Natural killer cell (primary cell): ENCODE measurements around the gene LUZP1. TPM values are rescaled to one million over a fixed set of nuclear protein-coding genes. Genes with fewer than 3 reads are reported as not detected.
"Not testable (repeated sequence)": the region's sequence is repeated elsewhere in the genome, so short reads cannot be mapped to it uniquely, and the experiment has no call there.

Source experiments
- ATAC-seq, 3 donors: fragments of 150-1000 bp in 2 of 3; fragments of 200-7000 bp in 1 of 3; cut with Tn5 transposase; 1 replicate in 1 of 3; 2 replicates in 2 of 3; pipeline ENCODE4 v1.10.0; 2021; ENCODE audit warnings: mild to moderate bottlenecking in 2 of 3, moderate library complexity in 2 of 3
- DNase-seq, 2 donors: peaks; one replicate each; pipeline versions ENCODE4 v3.0.0 to v3.0.0-alpha.2; 2013 to 2021; ENCODE audit warnings: mixed read lengths in 1 of 2
- H3K27ac ChIP-seq: one replicate; pipeline ENCODE4 v1.5.1; 2013; ENCODE audit warnings: mild to moderate bottlenecking, low read length
- H3K27me3 ChIP-seq: one replicate; pipeline ENCODE4 v1.6.1; 2013; ENCODE audit warnings: low read length; ENCODE audit not compliant: control insufficient read depth, insufficient read depth
- H3K36me3 ChIP-seq: one replicate; pipeline ENCODE4 v1.6.1; 2013; ENCODE audit warnings: low read length; ENCODE audit not compliant: control insufficient read depth, insufficient read depth
- H3K4me1 ChIP-seq: one replicate; pipeline ENCODE4 v1.6.1; 2013; ENCODE audit warnings: low read length; ENCODE audit not compliant: control insufficient read depth, insufficient read depth
- H3K4me3 ChIP-seq: one replicate; pipeline ENCODE4 v1.5.1; 2013; ENCODE audit warnings: low read length
- H3K9me3 ChIP-seq: one replicate; pipeline ENCODE4 v1.6.1; 2013; ENCODE audit warnings: low read length; ENCODE audit not compliant: control insufficient read depth, insufficient read depth
- H3K27ac Mint-ChIP-seq, 2 donors: one replicate each; pipeline ENCODE4 v1.8.0; 2022; ENCODE audit warnings: mild to moderate bottlenecking in 2 of 2, mixed read lengths in 2 of 2, moderate library complexity in 1 of 2
- H3K27me3 Mint-ChIP-seq, 2 donors: one replicate each; pipeline ENCODE4 v1.8.0; 2022; ENCODE audit warnings: low read depth in 2 of 2, mixed read lengths in 2 of 2
- H3K36me3 Mint-ChIP-seq: one replicate; pipeline ENCODE4 v1.8.0; 2022; ENCODE audit warnings: mixed read lengths
- H3K4me1 Mint-ChIP-seq, 2 donors: one replicate each; pipeline ENCODE4 v1.8.0; 2022; ENCODE audit warnings: mixed read lengths in 2 of 2
- H3K4me3 Mint-ChIP-seq: one replicate; pipeline ENCODE4 v1.8.0; 2022; ENCODE audit warnings: mild to moderate bottlenecking, moderate library complexity, mixed read lengths
- H3K9me3 Mint-ChIP-seq, 2 donors: one replicate each; pipeline ENCODE4 v1.8.0; 2022; ENCODE audit warnings: mixed read lengths in 2 of 2
- WGBS: methylation state at CpG from one replicate; pipeline ENCODE4 v1.1.7; 2013; ENCODE audit warnings: missing lambda C conversion rate; ENCODE audit not compliant: insufficient coverage; 5-methylcytosine and 5-hydroxymethylcytosine counted together
- intact Hi-C: fragments of 100-400 bp; cut with micrococcal nuclease; formaldehyde crosslinking; loops from one replicate; pipeline ENCODE4 v1.14.2; 2022
- total RNA-seq, 4 donors: library from RNA; stranded (reverse); fragments of 120-200 nt in 1 of 4; gene quantifications; one replicate each; pipeline versions ENCODE4 v1.2.3 to v1.2.4, GENCODE V29; 2013 to 2022
- TF ChIP-seq, protein P1 (sequence below): fragments of 200-600 bp; IDR thresholded peaks from one replicate; pipeline ENCODE4 v1.8.0; 2022; ENCODE audit warnings: antibody characterized with exemption

The LUZP1 gene
- total RNA-seq, 3 donors from 2014 or later (not counting 1 experiment from before 2014, with no cell fraction given) = 37.0 to 49.4 (median 39.6) TPM

DNA sequence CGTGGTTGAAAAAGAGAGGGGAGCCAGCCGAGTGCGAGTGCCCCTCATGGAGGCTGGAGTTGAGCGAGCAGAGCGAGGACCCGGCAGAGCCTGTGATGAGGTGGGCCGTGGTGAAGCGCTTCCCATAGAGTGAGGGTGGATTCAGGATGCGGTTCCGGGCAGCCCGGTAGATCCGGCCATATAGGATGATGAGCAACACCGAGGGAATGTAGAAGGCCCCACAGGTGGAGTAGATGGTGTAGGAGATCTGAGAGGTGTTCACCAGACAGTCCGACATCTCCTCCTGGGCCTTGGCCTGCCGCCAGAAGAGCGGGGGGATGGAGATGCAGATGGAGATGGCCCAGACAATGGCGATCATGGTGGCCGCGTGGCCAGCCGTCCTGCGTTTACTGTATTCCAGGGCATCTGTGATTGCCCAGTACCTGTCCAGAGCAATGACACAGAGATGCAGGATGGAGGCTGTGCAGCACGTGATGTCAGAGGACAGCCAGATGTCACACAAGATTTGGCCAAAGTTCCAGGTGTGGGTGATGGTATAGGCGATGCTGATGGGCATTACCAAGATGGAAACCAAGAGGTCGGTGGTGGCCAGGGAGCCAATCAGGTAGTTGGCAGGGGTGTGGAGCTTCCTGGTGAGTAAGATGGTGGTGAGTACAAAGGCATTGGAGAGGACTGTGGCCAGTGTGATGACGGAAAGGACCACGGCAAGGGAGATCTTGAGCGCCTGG, 24.9 kb upstream of the LUZP1 start:
- WGBS = 94% methylated on average over 27 of the region's 27 CpGs
- Histone ChIP-seq H3K27ac (no peak overlapping the region), H3K9me3 (no peaks in the 10 kb centered on the region), H3K4me3 (no peak overlapping the region), H3K36me3 (no peaks in the 10 kb centered on the region), H3K4me1 (no peaks in the 10 kb centered on the region), H3K27me3 (no peaks in the 10 kb centered on the region)
- no peaks in the 10 kb centered on the region for H3K36me3 Mint-ChIP-seq
- no peak overlapping the region for H3K4me3 Mint-ChIP-seq
- H3K27ac Mint-ChIP-seq = no peak overlapping the region
- no peaks in the 10 kb centered on the region for H3K9me3 Mint-ChIP-seq
- peaks cover 20% of the 10 kb centered on the region in 2 donors for H3K27me3 Mint-ChIP-seq
- intact Hi-C loops = no loop called here
- ATAC-seq = no peak
- no peak for DNase-seq
- H3K4me1 Mint-ChIP-seq = no peaks in the 10 kb centered on the region
- TF ChIP-seq, protein P1, sequence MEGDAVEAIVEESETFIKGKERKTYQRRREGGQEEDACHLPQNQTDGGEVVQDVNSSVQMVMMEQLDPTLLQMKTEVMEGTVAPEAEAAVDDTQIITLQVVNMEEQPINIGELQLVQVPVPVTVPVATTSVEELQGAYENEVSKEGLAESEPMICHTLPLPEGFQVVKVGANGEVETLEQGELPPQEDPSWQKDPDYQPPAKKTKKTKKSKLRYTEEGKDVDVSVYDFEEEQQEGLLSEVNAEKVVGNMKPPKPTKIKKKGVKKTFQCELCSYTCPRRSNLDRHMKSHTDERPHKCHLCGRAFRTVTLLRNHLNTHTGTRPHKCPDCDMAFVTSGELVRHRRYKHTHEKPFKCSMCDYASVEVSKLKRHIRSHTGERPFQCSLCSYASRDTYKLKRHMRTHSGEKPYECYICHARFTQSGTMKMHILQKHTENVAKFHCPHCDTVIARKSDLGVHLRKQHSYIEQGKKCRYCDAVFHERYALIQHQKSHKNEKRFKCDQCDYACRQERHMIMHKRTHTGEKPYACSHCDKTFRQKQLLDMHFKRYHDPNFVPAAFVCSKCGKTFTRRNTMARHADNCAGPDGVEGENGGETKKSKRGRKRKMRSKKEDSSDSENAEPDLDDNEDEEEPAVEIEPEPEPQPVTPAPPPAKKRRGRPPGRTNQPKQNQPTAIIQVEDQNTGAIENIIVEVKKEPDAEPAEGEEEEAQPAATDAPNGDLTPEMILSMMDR = no peak

DNA sequence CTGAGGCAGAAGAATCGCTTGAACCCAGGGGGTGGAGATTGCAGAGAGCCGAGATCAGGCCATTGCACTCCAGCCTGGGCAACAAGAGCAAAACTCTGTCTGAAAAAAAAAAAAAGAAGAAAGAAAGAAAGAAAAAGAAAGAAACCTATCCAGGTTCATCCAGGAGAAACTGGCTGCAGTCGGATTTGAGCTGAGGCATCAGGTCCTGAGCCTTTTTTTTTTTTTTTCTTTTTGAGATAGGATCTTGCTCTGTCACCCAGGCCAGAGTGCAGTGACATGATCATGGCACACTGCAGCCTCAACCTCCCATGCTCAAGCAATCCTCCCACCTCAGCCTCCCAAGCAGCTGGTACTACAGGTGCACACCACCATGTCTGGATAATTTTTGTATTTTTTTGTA, 22.5 kb upstream of the LUZP1 start:
- Mint-ChIP-seq H3K27me3 (peaks cover 17 to 20% of the 10 kb centered on the region in 2 donors), H3K27ac (no peak overlapping the region), H3K36me3 (no peaks in the 10 kb centered on the region), H3K4me1 (no peaks in the 10 kb centered on the region), H3K9me3 (no peaks in the 10 kb centered on the region), H3K4me3 (no peak overlapping the region)
- TF ChIP-seq, protein P1 = no peak
- Histone ChIP-seq H3K27me3 (no peaks in the 10 kb centered on the region), H3K4me3 (no peak overlapping the region), H3K27ac (no peak overlapping the region), H3K36me3 (no peaks in the 10 kb centered on the region), H3K4me1 (no peaks in the 10 kb centered on the region), H3K9me3 (no peaks in the 10 kb centered on the region)
- DNase-seq (no peak), ATAC-seq (no peak)
- 92% methylated on average over 3 of the region's 3 CpGs for WGBS
- intact Hi-C loops = no loop called here

DNA sequence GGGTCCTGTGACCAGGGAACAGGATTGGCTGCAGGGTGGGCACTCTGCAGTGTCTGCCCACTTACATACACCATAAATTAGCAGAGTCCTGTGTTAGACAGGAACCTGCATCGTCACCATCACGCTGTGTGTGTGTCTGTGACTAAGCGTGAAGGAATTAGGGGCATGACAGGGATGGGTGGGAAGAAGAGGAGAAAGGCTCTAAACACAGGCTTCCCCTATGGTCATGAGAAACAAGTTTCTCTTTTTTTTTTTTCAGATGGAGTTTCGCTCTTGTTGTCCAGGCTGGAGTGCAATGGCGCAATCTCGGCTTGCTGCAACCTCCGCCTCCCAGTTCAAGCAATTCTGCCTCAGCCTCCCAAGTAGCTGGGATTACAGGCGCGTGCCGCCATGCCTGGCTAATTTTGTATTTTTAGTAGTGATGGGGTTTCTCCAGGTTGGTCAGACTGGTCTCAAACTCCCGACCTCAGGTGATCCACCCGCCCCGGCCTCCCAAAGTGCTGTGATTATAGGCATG, 20.3 kb upstream of the LUZP1 start:
- H3K4me1 ChIP-seq, H3K27ac Mint-ChIP-seq, intact Hi-C loops, DNase-seq, H3K27ac ChIP-seq, H3K4me3 ChIP-seq, H3K36me3 ChIP-seq, H3K27me3 ChIP-seq, H3K4me3 Mint-ChIP-seq, H3K4me1 Mint-ChIP-seq, H3K36me3 Mint-ChIP-seq, H3K9me3 ChIP-seq, ATAC-seq, H3K9me3 Mint-ChIP-seq: not testable (repeated sequence)
- 92% methylated on average over 13 of the region's 13 CpGs for WGBS
- H3K27me3 Mint-ChIP-seq = peaks cover 13 to 19% of the 10 kb centered on the region in 2 donors

DNA sequence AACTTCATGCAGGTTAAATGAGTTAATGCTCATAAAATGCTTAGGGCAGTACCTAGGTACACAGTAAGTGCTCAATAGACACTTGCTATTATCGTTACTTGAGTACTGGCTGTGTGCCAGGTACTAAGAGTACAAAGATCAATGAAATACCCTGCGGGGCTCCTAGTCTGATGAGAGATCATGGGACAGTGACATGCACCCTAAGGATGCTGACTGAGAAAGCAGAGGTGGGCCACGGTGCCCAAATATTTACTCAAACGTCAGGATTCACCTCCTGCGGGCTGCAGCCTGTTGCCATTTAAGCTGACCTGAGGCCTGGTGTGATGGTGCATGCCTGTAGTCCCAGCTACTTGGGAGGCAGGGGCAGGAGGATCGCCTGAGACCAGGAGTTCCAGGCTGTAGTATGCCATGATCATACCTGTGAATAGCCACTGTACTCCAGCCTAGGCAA, 19.8 kb upstream of the LUZP1 start:
- Histone ChIP-seq H3K27ac (no peak overlapping the region), H3K36me3 (no peaks in the 10 kb centered on the region), H3K9me3 (no peaks in the 10 kb centered on the region), H3K4me1 (peaks cover 11% of the 10 kb centered on the region), H3K4me3 (no peak overlapping the region), H3K27me3 (no peaks in the 10 kb centered on the region)
- Mint-ChIP-seq H3K27ac (no peak overlapping the region), H3K4me1 (peaks cover 4 to 11% of the 10 kb centered on the region in 2 donors), H3K27me3 (peaks cover 8 to 14% of the 10 kb centered on the region in 2 donors), H3K4me3 (no peak overlapping the region), H3K36me3 (no peaks in the 10 kb centered on the region), H3K9me3 (no peaks in the 10 kb centered on the region)
- ATAC-seq (no peak), DNase-seq (no peak)
- WGBS = 93% methylated on average over 6 of the region's 6 CpGs
- TF ChIP-seq, protein P1 = no peak
- intact Hi-C loops = no loop called here
